ENCODE measurements around the gene ACAP1. TPM values are rescaled to one million over a fixed set of nuclear protein-coding genes. Genes with fewer than 3 reads are reported as not detected.
A peak's percentile ranks its signal among the peaks of the same experiment; 100 is the strongest.

ACAP1 gene
- total and polyA plus RNA-seq, 2 experiments from 2014 or later = 10.2 TPM; not detected in 1

DNA sequence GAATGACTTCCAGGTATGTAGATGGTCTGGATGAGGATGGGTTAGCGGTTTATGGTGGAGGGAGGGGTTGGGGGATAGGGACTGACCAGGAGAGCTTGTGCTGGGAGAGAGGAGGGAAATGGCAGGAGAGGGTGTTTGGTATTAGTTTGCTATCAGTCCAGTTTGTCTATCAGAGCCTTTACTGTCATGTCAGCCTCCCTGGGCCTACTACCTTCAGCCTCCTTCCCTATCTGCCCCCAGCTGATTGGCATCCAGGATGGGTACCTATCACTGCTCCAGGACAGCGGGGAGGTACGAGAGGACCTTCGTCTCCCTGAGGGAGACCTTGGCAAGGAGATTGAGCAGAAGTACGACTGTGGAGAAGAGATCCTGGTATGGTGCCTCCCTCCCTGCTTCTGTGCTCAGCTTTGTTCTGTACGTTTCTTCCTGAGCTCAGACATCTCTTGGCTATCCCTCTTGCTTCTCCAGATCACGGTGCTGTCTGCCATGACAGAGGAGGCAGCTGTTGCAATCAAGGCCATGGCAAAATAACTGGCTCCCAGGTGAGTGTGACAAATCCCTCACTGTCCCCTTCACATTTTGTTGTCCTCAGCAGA is 25.1 kb upstream of the ACAP1 start:
- Histone ChIP-seq H3K9me3 (ENCODE audit: low read depth) (no peaks in the 10 kb centered on the region), H2AFZ (no peak overlapping the region), H4K20me1 (ENCODE audit: insufficient read depth, poor library complexity, severe bottlenecking) (peaks cover 43% of the 10 kb centered on the region), H3K36me3 (replicated peaks; ENCODE audit: insufficient read depth, low read depth) (peaks cover 8% of the 10 kb centered on the region), H3K9me2 (replicated peaks; ENCODE audit: insufficient read depth) (no peaks in the 10 kb centered on the region), H3K27ac (no peak overlapping the region), H3K4me3 (no peak overlapping the region), H3K4me1 (ENCODE audit: insufficient read depth) (peaks cover 23% of the 10 kb centered on the region), H3K79me2 (peaks cover 66% of the 10 kb centered on the region), H3K27me3 (no peaks in the 10 kb centered on the region), H3K4me2 (no peak overlapping the region)
- DNase-seq (ENCODE audit: low spot score) = no peak
- TF ChIP-seq EZH2 (IDR thresholded peaks at IDR 0.05; ENCODE audit: borderline replicate concordance) (no peak), CTCF (IDR thresholded peaks at IDR 0.05; ENCODE audit: poor library complexity) (no peak), EZH2phosphoT487 (IDR thresholded peaks at IDR 0.05; ENCODE audit: low read depth, severe bottlenecking, unreplicated experiment) (no peak)
- WGBS (ENCODE audit: low lambda C conversion rate, missing lambda C conversion rate) = 96% methylated on average over 7 of the region's 7 CpGs

DNA sequence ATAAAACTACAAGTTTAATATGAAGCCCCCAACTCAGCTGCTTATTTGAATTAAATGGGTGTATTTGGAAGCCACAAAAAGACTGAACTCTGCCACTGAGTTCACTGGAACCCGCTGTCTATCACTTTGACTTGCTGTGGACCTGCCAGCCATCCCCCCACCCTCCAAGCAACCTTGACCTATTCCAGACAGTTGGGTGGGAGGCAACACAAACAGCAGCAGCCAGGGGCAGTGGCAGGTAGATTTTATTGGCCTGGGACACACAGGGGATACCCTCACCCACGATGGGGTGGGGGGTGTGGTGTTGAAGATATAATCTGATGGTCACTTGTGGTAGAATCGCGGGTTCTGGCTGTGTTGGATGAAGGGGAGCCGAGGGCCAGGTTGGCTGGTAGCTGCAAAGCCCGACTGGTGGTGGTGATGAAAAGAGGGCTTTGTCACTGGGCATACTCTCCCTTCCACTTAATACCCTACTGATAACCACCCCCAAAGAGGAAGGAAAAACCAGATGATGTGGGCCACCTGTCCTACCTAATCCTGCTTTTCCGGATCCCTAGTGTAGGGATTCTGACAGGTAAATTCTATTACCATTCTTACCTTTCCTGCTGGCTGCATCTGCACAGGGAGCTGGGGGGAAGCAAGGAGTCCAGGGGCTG is 23.8 kb upstream of the ACAP1 start:
- no peak overlapping the region for H3K4me2 ChIP-seq
- H3K27me3 ChIP-seq = no peaks in the 10 kb centered on the region
- H4K20me1 ChIP-seq (ENCODE audit: insufficient read depth, poor library complexity, severe bottlenecking) = peaks cover 43% of the 10 kb centered on the region
- H3K79me2 ChIP-seq = peaks cover 66% of the 10 kb centered on the region
- 89% methylated on average over 7 of the region's 7 CpGs for WGBS (ENCODE audit: low lambda C conversion rate, missing lambda C conversion rate)
- peaks cover 8% of the 10 kb centered on the region for H3K36me3 ChIP-seq (replicated peaks; ENCODE audit: insufficient read depth, low read depth)
- H3K9me3 ChIP-seq (ENCODE audit: low read depth) = no peaks in the 10 kb centered on the region
- no peak for TF ChIP-seq EZH2phosphoT487 (IDR thresholded peaks at IDR 0.05; ENCODE audit: low read depth, severe bottlenecking, unreplicated experiment)
- no peak for TF ChIP-seq CTCF (IDR thresholded peaks at IDR 0.05; ENCODE audit: poor library complexity)
- TF ChIP-seq EZH2 (IDR thresholded peaks at IDR 0.05; ENCODE audit: borderline replicate concordance) = no peak
- no peaks in the 10 kb centered on the region for H3K9me2 ChIP-seq (replicated peaks; ENCODE audit: insufficient read depth)
- H2AFZ ChIP-seq = no peak overlapping the region
- H3K4me3 ChIP-seq = no peak overlapping the region
- no peak for DNase-seq (ENCODE audit: low spot score)
- peaks cover 21% of the 10 kb centered on the region for H3K4me1 ChIP-seq (ENCODE audit: insufficient read depth)
- no peak overlapping the region for H3K27ac ChIP-seq

- Histone ChIP-seq H3K9me3 (ENCODE audit: low read depth) (no peaks in the 10 kb centered on the region), H3K4me3 (no peak overlapping the region), H4K20me1 (ENCODE audit: insufficient read depth, poor library complexity, severe bottlenecking) (peaks cover 39% of the 10 kb centered on the region), H3K4me2 (peak overlapping the region; percentile 91), H2AFZ (no peak overlapping the region), H3K9me2 (replicated peaks; ENCODE audit: insufficient read depth) (no peaks in the 10 kb centered on the region), H3K79me2 (peaks cover 59% of the 10 kb centered on the region), H3K4me1 (ENCODE audit: insufficient read depth) (peaks cover 21% of the 10 kb centered on the region), H3K36me3 (replicated peaks; ENCODE audit: insufficient read depth, low read depth) (peaks cover 8% of the 10 kb centered on the region), H3K27ac (peak overlapping the region; percentile 46), H3K27me3 (no peaks in the 10 kb centered on the region)
- TF ChIP-seq CTCF (IDR thresholded peaks at IDR 0.05; ENCODE audit: poor library complexity) (no peak), EZH2phosphoT487 (IDR thresholded peaks at IDR 0.05; ENCODE audit: low read depth, severe bottlenecking, unreplicated experiment) (no peak), EZH2 (IDR thresholded peaks at IDR 0.05; ENCODE audit: borderline replicate concordance) (no peak)
- WGBS (ENCODE audit: low lambda C conversion rate, missing lambda C conversion rate) = 93% methylated on average over 7 of the region's 7 CpGs
- DNase-seq (ENCODE audit: low spot score) = no peak
Measured at GRCh38 chr17:7313088-7313889, 23.0 kb upstream of the ACAP1 start.
